OCI-LY3 (cell line): ENCODE data around the gene KCNH3.
A peak's percentile ranks its signal among the peaks of the same experiment; 100 is the strongest.

Experiments
- H2AFZ ChIP-seq: fragments of 200-600, 300-600 bp; shearing (Covaris generic); 2 replicates; pipeline ENCODE4 v1.6.0; 2014; ENCODE audit warnings: antibody characterized with exemption, low read depth, low read length
- H3K27ac ChIP-seq: fragments of 200-600, 300-600 bp; sonication (generic); 2 replicates; pipeline ENCODE4 v1.5.1; 2014; ENCODE audit warnings: mild to moderate bottlenecking, low read length, moderate library complexity, mixed read lengths
- H3K27me3 ChIP-seq: fragments of 200-600, 300-600 bp; sonication (generic); 2 replicates; pipeline ENCODE4 v1.6.1; 2014; ENCODE audit warnings: low read depth, low read length, mixed read lengths
- H3K36me3 ChIP-seq: fragments of 200-600, 300-600 bp; sonication (generic); replicated peaks from 2 replicates; pipeline ENCODE3; 2014; ENCODE audit warnings: low read depth, low read length, mixed read lengths
- H3K4me1 ChIP-seq: fragments of 300-600, 200-600 bp; sonication (generic); 2 replicates; pipeline ENCODE4 v1.6.1; 2014; ENCODE audit warnings: low read length, mixed read lengths
- H3K4me2 ChIP-seq: fragments of 200-600, 300-600 bp; sonication (generic); 2 replicates; pipeline ENCODE4 v1.6.1; 2014; ENCODE audit warnings: low read length, mixed read lengths
- H3K4me3 ChIP-seq: fragments of 300-600, 200-600 bp; sonication (generic); 2 replicates; pipeline ENCODE4 v1.5.1; 2014; ENCODE audit warnings: antibody characterized with exemption, mild to moderate bottlenecking, low read length, moderate library complexity
- H3K79me2 ChIP-seq: fragments of 300-600, 200-600 bp; shearing (Covaris generic); 2 replicates; pipeline ENCODE4 v1.6.1; 2014; ENCODE audit warnings: mild to moderate bottlenecking, low read length, mixed read lengths
- H3K9ac ChIP-seq: fragments of 300-600, 200-600 bp; shearing (Covaris generic); 2 replicates; pipeline ENCODE4 v1.6.0; 2014; ENCODE audit warnings: mild to moderate bottlenecking, low read length, moderate library complexity
- H3K9me3 ChIP-seq: fragments of 200-600, 300-600 bp; shearing (Covaris generic); 2 replicates; pipeline ENCODE4 v1.6.1; 2014; ENCODE audit warnings: low read length, mixed read lengths; ENCODE audit not compliant: insufficient read depth
- H4K20me1 ChIP-seq: fragments of 200-600, 300-600 bp; sonication (generic); 2 replicates; pipeline ENCODE4 v1.6.1; 2016; ENCODE audit warnings: low read length, mixed read lengths; ENCODE audit not compliant: insufficient read depth
- CTCF ChIP-seq: fragments of 200-600, 300-600 bp; sonication (generic); IDR thresholded peaks from 2 replicates; pipeline ENCODE4 v1.5.1; 2014; ENCODE audit warnings: antibody characterized with exemption, low read length, low read depth
- EZH2phosphoT487 ChIP-seq: fragments of 200-600 bp; shearing (Covaris generic); IDR thresholded peaks from 2 replicates; pipeline ENCODE4 v1.6.1; 2018; ENCODE audit warnings: antibody characterized with exemption, mixed run types, low read depth

KCNH3 gene

GRCh38 chr12:49557187-49557916, 18.5 kb downstream of the KCNH3 start:
- no peaks in the 10 kb centered on the region for H3K4me1 ChIP-seq

GRCh38 chr12:49557917-49558215, 19.0 kb downstream of the KCNH3 start:
- Histone ChIP-seq H3K4me1 (no peaks in the 10 kb centered on the region), H3K27ac (no peak overlapping the region), H3K79me2 (no peaks in the 10 kb centered on the region), H4K20me1 (no peaks in the 10 kb centered on the region), H2AFZ (no peak overlapping the region), H3K9me3 (no peaks in the 10 kb centered on the region), H3K4me3 (no peak overlapping the region), H3K36me3 (peaks cover 25% of the 10 kb centered on the region), H3K9ac (no peak overlapping the region), H3K27me3 (no peaks in the 10 kb centered on the region), H3K4me2 (no peak overlapping the region)
- TF ChIP-seq EZH2phosphoT487, result no peak
- TF ChIP-seq CTCF, result peak; percentile 24

More at GRCh38 chr12:49557187-49557916, 18.5 kb downstream of the KCNH3 start:
- Histone ChIP-seq H4K20me1 (no peaks in the 10 kb centered on the region), H3K9me3 (no peaks in the 10 kb centered on the region), H2AFZ (no peak overlapping the region), H3K27me3 (no peaks in the 10 kb centered on the region), H3K27ac (no peak overlapping the region), H3K9ac (no peak overlapping the region), H3K79me2 (no peaks in the 10 kb centered on the region), H3K4me3 (no peak overlapping the region), H3K36me3 (peaks cover 22% of the 10 kb centered on the region), H3K4me2 (no peak overlapping the region)
- TF ChIP-seq EZH2phosphoT487, result no peak
- TF ChIP-seq CTCF, result no peak

GRCh38 chr12:49558526-49558925, 19.7 kb downstream of the KCNH3 start:
- Histone ChIP-seq H4K20me1 (no peaks in the 10 kb centered on the region), H3K27me3 (no peaks in the 10 kb centered on the region), H2AFZ (no peak overlapping the region), H3K27ac (no peak overlapping the region), H3K9ac (no peak overlapping the region), H3K4me2 (no peak overlapping the region), H3K9me3 (no peaks in the 10 kb centered on the region), H3K4me1 (no peaks in the 10 kb centered on the region), H3K4me3 (no peak overlapping the region), H3K36me3 (peaks cover 28% of the 10 kb centered on the region), H3K79me2 (no peaks in the 10 kb centered on the region)
- TF ChIP-seq CTCF (no peak), EZH2phosphoT487 (no peak)

- no peak overlapping the region for H2AFZ ChIP-seq
Measured at GRCh38 chr12:49559011-49559675, 20.3 kb downstream of the KCNH3 start.

More at GRCh38 chr12:49559011-49559675, 20.3 kb downstream of the KCNH3 start:
- H3K4me3 ChIP-seq, result no peak overlapping the region
- no peak overlapping the region for H3K9ac ChIP-seq
- H3K36me3 ChIP-seq, result peaks cover 29% of the 10 kb centered on the region
- H3K27me3 ChIP-seq, result no peaks in the 10 kb centered on the region
- H3K79me2 ChIP-seq, result no peaks in the 10 kb centered on the region
- no peak overlapping the region for H3K27ac ChIP-seq
- no peak overlapping the region for H3K4me2 ChIP-seq
- no peaks in the 10 kb centered on the region for H4K20me1 ChIP-seq
- H3K9me3 ChIP-seq, result no peaks in the 10 kb centered on the region
- TF ChIP-seq EZH2phosphoT487, result no peak
- TF ChIP-seq CTCF, result no peak
- H3K4me1 ChIP-seq, result no peaks in the 10 kb centered on the region
